Loucy (cell line): ENCODE results near the gene POU3F1.

Source experiments
- H2AFZ ChIP-seq: fragments of 200-600 bp; sonication (generic); 2 replicates; pipeline ENCODE4 v1.6.0; 2016; ENCODE audit warnings: antibody characterized with exemption, mild to moderate bottlenecking, low read length, moderate library complexity
- H3F3A ChIP-seq: fragments of 200-600 bp; 2 replicates; pipeline ENCODE4 v1.6.0; 2016; ENCODE audit warnings: antibody characterized with exemption, low read depth, mild to moderate bottlenecking
- H3K27me3 ChIP-seq: fragments of 200-600 bp; sonication (generic); 2 replicates; pipeline ENCODE4 v1.6.1; 2014; ENCODE audit warnings: low read length, mild to moderate bottlenecking; ENCODE audit not compliant: insufficient read depth, poor library complexity, severe bottlenecking
- H3K36me3 ChIP-seq: fragments of 200-600 bp; sonication (generic); 2 replicates; pipeline ENCODE4 v1.6.1; 2016; ENCODE audit warnings: low read length; ENCODE audit not compliant: insufficient read depth
- H3K4me1 ChIP-seq: fragments of 200-600 bp; sonication (generic); 2 replicates; pipeline ENCODE4 v1.5.1; 2014; ENCODE audit warnings: low read length, mild to moderate bottlenecking; ENCODE audit not compliant: insufficient read depth, poor library complexity, severe bottlenecking
- H3K4me2 ChIP-seq: fragments of 200-600 bp; sonication (generic); 2 replicates; pipeline ENCODE4 v1.6.0; 2014; ENCODE audit warnings: antibody characterized with exemption, low read length, low read depth, mild to moderate bottlenecking; ENCODE audit not compliant: poor library complexity, severe bottlenecking
- H3K4me3 ChIP-seq: fragments of 200-600 bp; sonication (generic); 2 replicates; pipeline ENCODE4 v1.5.1; 2014; ENCODE audit warnings: low read length, mild to moderate bottlenecking, mixed read lengths; ENCODE audit not compliant: poor library complexity, severe bottlenecking
- H3K79me2 ChIP-seq: fragments of 200-600 bp; sonication (generic); 2 replicates; pipeline ENCODE4 v1.6.1; 2014; ENCODE audit warnings: low read length; ENCODE audit not compliant: insufficient read depth
- H3K9ac ChIP-seq: fragments of 200-600 bp; sonication (generic); 2 replicates; pipeline ENCODE4 v1.6.0; 2014; ENCODE audit warnings: mild to moderate bottlenecking, low read depth, low read length, moderate library complexity; ENCODE audit not compliant: poor library complexity, severe bottlenecking
- H3K9me2 ChIP-seq: fragments of 200-600 bp; sonication (generic); replicated peaks from 2 replicates; pipeline ENCODE4 v1.6.1; 2016; ENCODE audit warnings: low read depth, low read length, mixed read lengths
- H3K9me3 ChIP-seq: fragments of 200-600 bp; sonication (generic); 2 replicates; pipeline ENCODE4 v1.6.1; 2014; ENCODE audit warnings: mild to moderate bottlenecking, antibody characterized with exemption, low read length, low read depth; ENCODE audit not compliant: insufficient read depth
- H4K20me1 ChIP-seq: fragments of 200-600 bp; sonication (generic); 2 replicates; pipeline ENCODE4 v1.6.0; 2014; ENCODE audit warnings: antibody characterized with exemption, low read length, mild to moderate bottlenecking; ENCODE audit not compliant: insufficient read depth, poor library complexity, severe bottlenecking
- EZH2phosphoT487 ChIP-seq: fragments of 200-600 bp; IDR thresholded peaks from 2 replicates; pipeline ENCODE4 v1.6.1; 2018; ENCODE audit warnings: antibody characterized with exemption, mild to moderate bottlenecking, moderate library complexity, borderline replicate concordance
- TF ChIP-seq, protein P1 (sequence below): fragments of 200-600 bp; sonication (generic); conservative IDR thresholded peaks from 2 replicates; pipeline ENCODE4 v1.5.1; 2014; ENCODE audit warnings: mild to moderate bottlenecking, antibody characterized with exemption, low read length

Gene POU3F1

DNA sequence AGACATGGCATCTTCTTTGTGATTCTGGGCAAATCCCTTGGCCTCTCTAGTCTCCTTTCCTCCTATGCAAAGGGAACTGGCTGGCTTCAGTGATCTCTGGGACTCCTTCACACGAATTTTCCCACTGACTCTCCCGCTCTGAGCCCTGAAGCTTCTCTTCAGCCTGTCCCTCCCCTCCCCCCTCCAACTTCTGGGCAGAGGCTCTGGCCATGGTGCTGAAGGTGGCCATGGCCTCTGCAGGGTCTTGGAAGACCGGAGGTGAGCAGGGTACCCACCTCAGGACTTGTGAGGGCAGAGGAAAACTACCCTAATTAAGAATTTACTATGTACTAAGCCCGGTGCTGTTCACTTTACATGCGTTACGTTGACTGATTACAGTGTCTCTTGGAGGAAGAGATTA, 29.4 kb upstream of the POU3F1 start:
- Histone ChIP-seq H3K27me3 (no peaks in the 10 kb centered on the region), H4K20me1 (no peaks in the 10 kb centered on the region), H3K4me2 (no peak overlapping the region), H3K79me2 (no peaks in the 10 kb centered on the region), H3K9me2 (no peaks in the 10 kb centered on the region), H2AFZ (no peak overlapping the region), H3K9me3 (no peaks in the 10 kb centered on the region), H3K36me3 (no peaks in the 10 kb centered on the region), H3K4me1 (no peaks in the 10 kb centered on the region), H3K4me3 (no peak overlapping the region), H3K9ac (no peak overlapping the region), H3F3A (no peaks in the 10 kb centered on the region)
- TF ChIP-seq EZH2phosphoT487: no peak
- TF ChIP-seq, protein P1, sequence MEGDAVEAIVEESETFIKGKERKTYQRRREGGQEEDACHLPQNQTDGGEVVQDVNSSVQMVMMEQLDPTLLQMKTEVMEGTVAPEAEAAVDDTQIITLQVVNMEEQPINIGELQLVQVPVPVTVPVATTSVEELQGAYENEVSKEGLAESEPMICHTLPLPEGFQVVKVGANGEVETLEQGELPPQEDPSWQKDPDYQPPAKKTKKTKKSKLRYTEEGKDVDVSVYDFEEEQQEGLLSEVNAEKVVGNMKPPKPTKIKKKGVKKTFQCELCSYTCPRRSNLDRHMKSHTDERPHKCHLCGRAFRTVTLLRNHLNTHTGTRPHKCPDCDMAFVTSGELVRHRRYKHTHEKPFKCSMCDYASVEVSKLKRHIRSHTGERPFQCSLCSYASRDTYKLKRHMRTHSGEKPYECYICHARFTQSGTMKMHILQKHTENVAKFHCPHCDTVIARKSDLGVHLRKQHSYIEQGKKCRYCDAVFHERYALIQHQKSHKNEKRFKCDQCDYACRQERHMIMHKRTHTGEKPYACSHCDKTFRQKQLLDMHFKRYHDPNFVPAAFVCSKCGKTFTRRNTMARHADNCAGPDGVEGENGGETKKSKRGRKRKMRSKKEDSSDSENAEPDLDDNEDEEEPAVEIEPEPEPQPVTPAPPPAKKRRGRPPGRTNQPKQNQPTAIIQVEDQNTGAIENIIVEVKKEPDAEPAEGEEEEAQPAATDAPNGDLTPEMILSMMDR: no peak

DNA sequence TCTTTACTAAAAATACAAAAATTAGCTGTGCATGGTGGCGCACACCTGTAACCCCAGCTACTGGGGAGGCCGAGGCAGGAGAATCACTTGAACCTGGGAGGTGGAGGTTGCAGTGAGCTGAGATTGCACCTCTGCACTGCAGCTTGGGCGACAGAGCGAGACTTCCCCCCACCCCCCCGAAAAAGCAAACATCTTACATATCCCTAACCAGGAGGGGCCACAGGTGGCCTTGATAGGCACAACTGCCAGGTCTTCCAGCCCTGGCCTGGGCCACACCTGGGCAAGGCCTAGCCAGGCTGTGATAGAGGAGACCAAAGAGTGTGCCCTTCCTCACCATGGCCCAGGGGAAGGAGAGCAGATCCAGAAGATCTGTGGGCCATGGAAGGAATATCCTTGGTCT, 28.6 kb upstream of the POU3F1 start:
- no peaks in the 10 kb centered on the region for H3K4me1 ChIP-seq
- no peaks in the 10 kb centered on the region for H3K9me2 ChIP-seq
- no peaks in the 10 kb centered on the region for H4K20me1 ChIP-seq
- no peaks in the 10 kb centered on the region for H3F3A ChIP-seq
- H3K36me3 ChIP-seq: no peaks in the 10 kb centered on the region
- H3K9me3 ChIP-seq: no peaks in the 10 kb centered on the region
- no peak for TF ChIP-seq EZH2phosphoT487
- TF ChIP-seq, protein P1: no peak
- H2AFZ ChIP-seq: no peak overlapping the region
- no peak overlapping the region for H3K9ac ChIP-seq
- H3K4me2 ChIP-seq: no peak overlapping the region
- no peaks in the 10 kb centered on the region for H3K79me2 ChIP-seq
- H3K4me3 ChIP-seq: no peak overlapping the region
- no peaks in the 10 kb centered on the region for H3K27me3 ChIP-seq

DNA sequence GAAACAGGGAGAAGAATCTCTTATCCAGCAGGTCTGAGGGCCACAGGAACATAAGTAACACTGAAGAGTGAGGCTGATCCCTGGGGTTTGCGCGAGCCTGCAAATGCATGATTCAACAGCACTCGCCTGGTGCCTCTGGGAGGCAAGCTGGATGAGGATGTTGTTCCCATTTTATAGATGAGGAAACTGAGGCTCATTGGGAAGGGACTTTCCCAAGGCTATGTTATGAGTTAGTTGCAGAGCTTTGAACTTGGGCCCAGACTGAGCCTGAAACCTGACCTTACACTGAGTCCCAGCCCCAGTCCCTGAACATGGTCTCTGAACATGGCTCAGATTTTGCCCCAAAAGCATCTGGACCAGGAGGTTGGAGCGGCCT, 27.7 kb upstream of the POU3F1 start:
- H3K4me2 ChIP-seq: no peak overlapping the region
- no peaks in the 10 kb centered on the region for H3K9me2 ChIP-seq
- H4K20me1 ChIP-seq: no peaks in the 10 kb centered on the region
- no peak overlapping the region for H3K9ac ChIP-seq
- no peak overlapping the region for H3K4me3 ChIP-seq
- TF ChIP-seq, protein P1: no peak
- no peak for TF ChIP-seq EZH2phosphoT487
- H3F3A ChIP-seq: no peaks in the 10 kb centered on the region
- H3K9me3 ChIP-seq: no peaks in the 10 kb centered on the region
- H3K27me3 ChIP-seq: no peaks in the 10 kb centered on the region
- H3K79me2 ChIP-seq: no peaks in the 10 kb centered on the region
- H2AFZ ChIP-seq: no peak overlapping the region
- no peaks in the 10 kb centered on the region for H3K4me1 ChIP-seq
- H3K36me3 ChIP-seq: no peaks in the 10 kb centered on the region
